Gastrocnemius medialis (tissue), 4 donors: ENCODE measurements around the gene SHISA6. TPM values are rescaled to one million over a fixed set of nuclear protein-coding genes. Genes with fewer than 3 reads are reported as not detected.

Experiments used
- ATAC-seq, 2 donors: fragments of 150-250 bp; one replicate each; pipeline ENCODE4 v1.9.1; 2016
- DNase-seq, 2 donors: peaks; one replicate each; pipeline ENCODE4 v3.0.0-alpha.2; 2019
- H3K27ac ChIP-seq, 4 donors: fragments of 200-600 bp; sonication (generic); 1 replicate in 1 of 4; 2 replicates in 3 of 4; pipeline ENCODE4 v1.5.1; 2016 to 2018; ENCODE audit warnings: mild to moderate bottlenecking in 2 of 4, moderate library complexity in 1 of 4
- H3K27me3 ChIP-seq, 3 donors: fragments of 200-600 bp; sonication (generic) in 2 of 3; 1 replicate in 1 of 3; 2 replicates in 2 of 3; pipeline versions ENCODE4 v1.5.1 to v1.6.0; 2016 to 2019; ENCODE audit warnings: mild to moderate bottlenecking in 1 of 3, moderate library complexity in 1 of 3
- H3K36me3 ChIP-seq, 2 donors: fragments of 200-600 bp; sonication (generic) in 1 of 2; one replicate each; pipeline ENCODE4 v1.5.1; 2017 to 2018
- H3K4me1 ChIP-seq, 2 donors: fragments of 200-600 bp; sonication (generic) in 1 of 2; one replicate each; pipeline ENCODE4 v1.5.1; 2016 to 2017; ENCODE audit warnings: mild to moderate bottlenecking in 2 of 2
- H3K4me3 ChIP-seq, 4 donors: fragments of 200-600 bp; sonication (generic) in 3 of 4; 1 replicate in 1 of 4; 2 replicates in 3 of 4; pipeline ENCODE4 v1.5.1; 2016 to 2019; ENCODE audit warnings: mild to moderate bottlenecking in 2 of 4
- H3K9me3 ChIP-seq, 3 donors: fragments of 200-600 bp; sonication (generic) in 2 of 3; 1 replicate in 1 of 3; 2 replicates in 2 of 3; pipeline ENCODE4 v1.5.1; 2016 to 2019
- POLR2A ChIP-seq, 2 donors: fragments of 450-650 bp; IDR thresholded peaks; one replicate each; pipeline ENCODE4 v1.6.1; 2017; ENCODE audit warnings: antibody characterized with exemption in 2 of 2, mild to moderate bottlenecking in 2 of 2, moderate library complexity in 2 of 2
- in situ Hi-C, 4 donors: fragments of 200-750 bp; cut with MboI; loops; one replicate each; pipeline versions ENCODE4 v1.15.0 to v1.8.0; 2017; ENCODE audit warnings: low sequenced_read_pairs in 4 of 4
- intact Hi-C: fragments of 100-400 bp; cut with DNase I; formaldehyde crosslinking; loops from one replicate; pipeline ENCODE4 v1.15.1; 2023; ENCODE audit warnings: low total_unique reads
- total RNA-seq, 4 donors: library from RNA; depleted of rRNA; stranded (reverse); fragments of >200 nt; gene quantifications; one replicate each; pipeline versions ENCODE4 v1.1.0 to v1.2.3, GENCODE V29; 2016
- TF ChIP-seq, protein P1 (sequence below), 5 experiments: fragments of 450-650 bp in 3 of 5; fragments of 200-600 bp in 2 of 5; sonication (generic) in 2 of 5; IDR thresholded peaks in 4 of 5; conservative IDR thresholded peaks in 1 of 5; 1 replicate in 4 of 5; 2 replicates in 1 of 5; pipeline ENCODE4 v1.5.1; 2016 to 2019; ENCODE audit warnings: antibody characterized with exemption in 5 of 5, mild to moderate bottlenecking in 3 of 5, moderate library complexity in 3 of 5

SHISA6 gene
- total RNA-seq, 4 donors from 2014 or later = 0.19 to 0.46 (median 0.31) TPM

GRCh38 chr17:11336290-11336689 is 95.3 kb downstream of the SHISA6 start:
- H3K36me3 ChIP-seq = no peaks in the 10 kb centered on the region
- H3K4me3 ChIP-seq = no peak overlapping the region
- no peaks in the 10 kb centered on the region for H3K4me1 ChIP-seq
- DNase-seq (no peak), ATAC-seq (no peak)
- H3K9me3 ChIP-seq = no peaks in the 10 kb centered on the region
- no peak overlapping the region for H3K27ac ChIP-seq
- H3K27me3 ChIP-seq = no peaks in the 10 kb centered on the region
- in situ Hi-C loops = no loop called here
- intact Hi-C loops = no loop called here
- TF ChIP-seq POLR2A (IDR thresholded peaks at IDR 0.05) = no peak

- Histone ChIP-seq H3K27me3 (no peaks in the 10 kb centered on the region), H3K4me1 (no peaks in the 10 kb centered on the region), H3K27ac (no peak overlapping the region), H3K9me3 (no peaks in the 10 kb centered on the region), H3K4me3 (no peak overlapping the region), H3K36me3 (no peaks in the 10 kb centered on the region)
- in situ Hi-C loops (no loop called here), intact Hi-C loops (no loop called here)
- DNase-seq (no peak), ATAC-seq (no peak)
- TF ChIP-seq, protein P1, sequence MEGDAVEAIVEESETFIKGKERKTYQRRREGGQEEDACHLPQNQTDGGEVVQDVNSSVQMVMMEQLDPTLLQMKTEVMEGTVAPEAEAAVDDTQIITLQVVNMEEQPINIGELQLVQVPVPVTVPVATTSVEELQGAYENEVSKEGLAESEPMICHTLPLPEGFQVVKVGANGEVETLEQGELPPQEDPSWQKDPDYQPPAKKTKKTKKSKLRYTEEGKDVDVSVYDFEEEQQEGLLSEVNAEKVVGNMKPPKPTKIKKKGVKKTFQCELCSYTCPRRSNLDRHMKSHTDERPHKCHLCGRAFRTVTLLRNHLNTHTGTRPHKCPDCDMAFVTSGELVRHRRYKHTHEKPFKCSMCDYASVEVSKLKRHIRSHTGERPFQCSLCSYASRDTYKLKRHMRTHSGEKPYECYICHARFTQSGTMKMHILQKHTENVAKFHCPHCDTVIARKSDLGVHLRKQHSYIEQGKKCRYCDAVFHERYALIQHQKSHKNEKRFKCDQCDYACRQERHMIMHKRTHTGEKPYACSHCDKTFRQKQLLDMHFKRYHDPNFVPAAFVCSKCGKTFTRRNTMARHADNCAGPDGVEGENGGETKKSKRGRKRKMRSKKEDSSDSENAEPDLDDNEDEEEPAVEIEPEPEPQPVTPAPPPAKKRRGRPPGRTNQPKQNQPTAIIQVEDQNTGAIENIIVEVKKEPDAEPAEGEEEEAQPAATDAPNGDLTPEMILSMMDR (IDR thresholded peaks at IDR 0.05 in 4 of 5, conservative IDR thresholded peaks at IDR 0.05 in 1 of 5) = no peak
- no peak for TF ChIP-seq POLR2A (IDR thresholded peaks at IDR 0.05)
Measured at GRCh38 chr17:11340803-11341202, 99.8 kb downstream of the SHISA6 start.

DNA sequence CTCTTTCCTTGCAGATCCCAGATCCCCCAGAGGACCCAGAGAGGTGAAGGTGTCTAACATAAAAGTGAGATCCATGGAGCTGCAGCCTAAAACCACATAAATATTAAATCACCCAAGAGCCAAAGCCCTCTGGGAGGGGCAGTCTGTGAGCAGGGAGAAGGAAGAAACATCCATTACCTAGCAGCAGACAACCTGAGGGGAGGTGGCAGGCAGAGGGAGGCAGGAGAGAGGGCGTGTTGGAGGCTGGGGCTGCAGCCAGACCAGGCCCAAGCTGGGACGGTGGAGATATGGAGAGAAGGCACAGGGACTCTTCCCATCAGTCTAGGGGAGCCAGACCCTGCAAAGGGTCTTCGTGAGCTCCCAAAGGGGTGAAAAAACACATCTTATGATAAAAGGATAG is 101.1 kb downstream of the SHISA6 start:
- ATAC-seq (no peak), DNase-seq (no peak)
- intact Hi-C loops = no loop called here
- H3K4me3 ChIP-seq = no peak overlapping the region
- no peaks in the 10 kb centered on the region for H3K9me3 ChIP-seq
- no peak overlapping the region for H3K27ac ChIP-seq
- in situ Hi-C loops = no loop called here
- no peaks in the 10 kb centered on the region for H3K36me3 ChIP-seq
- no peak for TF ChIP-seq POLR2A (IDR thresholded peaks at IDR 0.05)
- TF ChIP-seq, protein P1 (IDR thresholded peaks at IDR 0.05 in 4 of 5, conservative IDR thresholded peaks at IDR 0.05 in 1 of 5) = no peak
- H3K4me1 ChIP-seq = no peaks in the 10 kb centered on the region
- H3K27me3 ChIP-seq = no peaks in the 10 kb centered on the region

- H3K4me1 ChIP-seq = no peaks in the 10 kb centered on the region
- in situ Hi-C loops (no loop called here), intact Hi-C loops (no loop called here)
- no peak for DNase-seq
- no peak overlapping the region for H3K27ac ChIP-seq
- TF ChIP-seq POLR2A (IDR thresholded peaks at IDR 0.05) = no peak
- TF ChIP-seq, protein P1 (IDR thresholded peaks at IDR 0.05 in 4 of 5, conservative IDR thresholded peaks at IDR 0.05 in 1 of 5) = no peak
- H3K36me3 ChIP-seq = no peaks in the 10 kb centered on the region
- H3K9me3 ChIP-seq = no peaks in the 10 kb centered on the region
- ATAC-seq = peak in 1 of 2 donors; percentile 39
- H3K27me3 ChIP-seq = no peaks in the 10 kb centered on the region
- H3K4me3 ChIP-seq = no peak overlapping the region
Measured at GRCh38 chr17:11349106-11349505, 108.1 kb downstream of the SHISA6 start.

DNA sequence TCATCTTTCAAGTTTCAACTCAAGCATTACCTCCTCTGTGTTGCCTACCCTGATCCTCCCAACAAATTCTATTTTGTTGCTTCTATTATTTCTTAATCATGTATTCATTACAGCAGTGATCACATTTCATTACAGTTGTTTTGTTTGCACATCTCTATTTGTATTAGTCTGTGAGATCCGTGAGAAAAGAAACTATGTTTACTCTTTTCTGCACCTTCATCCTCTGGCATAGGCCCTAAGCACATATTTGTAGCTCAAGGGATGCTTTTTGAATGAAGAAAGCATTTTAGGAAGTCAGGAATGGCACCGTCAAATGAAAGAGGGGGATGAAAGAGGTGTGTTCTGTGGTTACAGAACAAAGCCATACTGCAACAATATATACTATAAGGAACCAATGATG is 110.5 kb downstream of the SHISA6 start:
- DNase-seq = no peak
- no peak for ATAC-seq
- in situ Hi-C loops = no loop called here
- Histone ChIP-seq H3K4me1 (no peaks in the 10 kb centered on the region), H3K4me3 (no peak overlapping the region), H3K27me3 (no peaks in the 10 kb centered on the region), H3K27ac (no peak overlapping the region), H3K9me3 (no peaks in the 10 kb centered on the region), H3K36me3 (no peaks in the 10 kb centered on the region)
- TF ChIP-seq, protein P1 (IDR thresholded peaks at IDR 0.05 in 4 of 5, conservative IDR thresholded peaks at IDR 0.05 in 1 of 5) = no peak
- no peak for TF ChIP-seq POLR2A (IDR thresholded peaks at IDR 0.05)
- intact Hi-C loops = no loop called here
